Activated CD4-positive, alpha-beta T cell treated with anti-CD3 and anti-CD28 coated beads, Interleukin-2, amount 10 ng/mL, durations not matched to agents 24 days and 14 days (primary cell): ENCODE measurements around the gene MSANTD1. TPM values are rescaled to one million over a fixed set of nuclear protein-coding genes. Genes with fewer than 3 reads are reported as not detected.

Experiments
- DNase-seq: peaks from one replicate; pipeline ENCODE4 v3.0.0; 2022
- H3K27ac Mint-ChIP-seq: one replicate; pipeline ENCODE4 v1.8.0; 2022; ENCODE audit warnings: mild to moderate bottlenecking, mixed read lengths
- H3K27me3 Mint-ChIP-seq: one replicate; pipeline ENCODE4 v1.8.0; 2022; ENCODE audit warnings: mixed read lengths
- H3K36me3 Mint-ChIP-seq: one replicate; pipeline ENCODE4 v1.8.0; 2022; ENCODE audit warnings: low read depth, mild to moderate bottlenecking, mixed read lengths
- H3K4me1 Mint-ChIP-seq: one replicate; pipeline ENCODE4 v1.8.0; 2021; ENCODE audit warnings: mixed read lengths
- H3K4me3 Mint-ChIP-seq: one replicate; pipeline ENCODE4 v1.8.0; 2022; ENCODE audit warnings: mild to moderate bottlenecking, moderate library complexity, mixed read lengths
- H3K9me3 Mint-ChIP-seq: one replicate; pipeline ENCODE4 v1.8.0; 2021; ENCODE audit warnings: mixed read lengths
- intact Hi-C: fragments of 100-400 bp; cut with micrococcal nuclease; formaldehyde crosslinking; loops from one replicate; pipeline ENCODE4 v1.15.1; 2023
- total RNA-seq: library from RNA; stranded (reverse); gene quantifications from 2 replicates; pipeline ENCODE4 v1.2.3, GENCODE V29; 2022

The MSANTD1 gene
- total RNA-seq, 1 donor from 2014 or later = 0.70 TPM

GRCh38 chr4:3210467-3210866 is 38.5 kb upstream of the MSANTD1 start:
- DNase-seq = no peak

GRCh38 chr4:3211866-3212265 is 37.1 kb upstream of the MSANTD1 start:
- Mint-ChIP-seq H3K4me3 (no peak overlapping the region), H3K27me3 (no peaks in the 10 kb centered on the region), H3K36me3 (peaks cover 54% of the 10 kb centered on the region), H3K27ac (no peak overlapping the region), H3K9me3 (no peaks in the 10 kb centered on the region), H3K4me1 (no peaks in the 10 kb centered on the region)
- intact Hi-C loops = no loop called here
- no peak for DNase-seq

More at GRCh38 chr4:3210467-3210866, 38.5 kb upstream of the MSANTD1 start:
- Mint-ChIP-seq H3K4me1 (no peaks in the 10 kb centered on the region), H3K9me3 (no peaks in the 10 kb centered on the region), H3K27me3 (no peaks in the 10 kb centered on the region), H3K36me3 (peaks cover 54% of the 10 kb centered on the region), H3K4me3 (no peak overlapping the region), H3K27ac (no peak overlapping the region)
- intact Hi-C loops = no loop called here

GRCh38 chr4:3212391-3213105 is 36.4 kb upstream of the MSANTD1 start:
- Mint-ChIP-seq H3K9me3 (no peaks in the 10 kb centered on the region), H3K4me1 (no peaks in the 10 kb centered on the region), H3K27ac (no peak overlapping the region), H3K27me3 (no peaks in the 10 kb centered on the region), H3K36me3 (peaks cover 56% of the 10 kb centered on the region), H3K4me3 (no peak overlapping the region)
- DNase-seq = no peak
- intact Hi-C loops = no loop called here

- peaks cover 58% of the 10 kb centered on the region for H3K36me3 Mint-ChIP-seq
- no peak overlapping the region for H3K27ac Mint-ChIP-seq
- intact Hi-C loops = no loop called here
- no peak for DNase-seq
- no peaks in the 10 kb centered on the region for H3K27me3 Mint-ChIP-seq
- no peaks in the 10 kb centered on the region for H3K9me3 Mint-ChIP-seq
- no peak overlapping the region for H3K4me3 Mint-ChIP-seq
- H3K4me1 Mint-ChIP-seq = no peaks in the 10 kb centered on the region
Measured at GRCh38 chr4:3213106-3213425, 35.9 kb upstream of the MSANTD1 start.

- Mint-ChIP-seq H3K4me3 (no peak overlapping the region), H3K27ac (peak overlapping the region; percentile 41), H3K9me3 (no peaks in the 10 kb centered on the region), H3K4me1 (no peaks in the 10 kb centered on the region), H3K36me3 (peaks cover 58% of the 10 kb centered on the region), H3K27me3 (no peaks in the 10 kb centered on the region)
- DNase-seq = no peak
- intact Hi-C loops = no loop called here
Measured at GRCh38 chr4:3213661-3214250, 35.2 kb upstream of the MSANTD1 start.

GRCh38 chr4:3215256-3215655 is 33.7 kb upstream of the MSANTD1 start:
- no peaks in the 10 kb centered on the region for H3K9me3 Mint-ChIP-seq
- no peaks in the 10 kb centered on the region for H3K27me3 Mint-ChIP-seq
- H3K27ac Mint-ChIP-seq = no peak overlapping the region
- H3K4me3 Mint-ChIP-seq = no peak overlapping the region
- peaks cover 59% of the 10 kb centered on the region for H3K36me3 Mint-ChIP-seq
- DNase-seq = no peak
- peaks cover 4% of the 10 kb centered on the region for H3K4me1 Mint-ChIP-seq
- intact Hi-C loops = no loop called here

- H3K36me3 Mint-ChIP-seq = peaks cover 55% of the 10 kb centered on the region
- no peak overlapping the region for H3K4me3 Mint-ChIP-seq
- no peaks in the 10 kb centered on the region for H3K9me3 Mint-ChIP-seq
Measured at GRCh38 chr4:3215733-3216132, 33.2 kb upstream of the MSANTD1 start.

GRCh38 chr4:3217266-3217665 is 31.7 kb upstream of the MSANTD1 start:
- Mint-ChIP-seq H3K27me3 (no peaks in the 10 kb centered on the region), H3K4me3 (no peak overlapping the region), H3K36me3 (peaks cover 63% of the 10 kb centered on the region), H3K9me3 (no peaks in the 10 kb centered on the region), H3K4me1 (peaks cover 4% of the 10 kb centered on the region), H3K27ac (no peak overlapping the region)
- DNase-seq = no peak
- intact Hi-C loops = no loop called here

More at GRCh38 chr4:3215733-3216132, 33.2 kb upstream of the MSANTD1 start:
- H3K4me1 Mint-ChIP-seq = peaks cover 4% of the 10 kb centered on the region
- DNase-seq = no peak
- H3K27ac Mint-ChIP-seq = no peak overlapping the region
- intact Hi-C loops = no loop called here
- H3K27me3 Mint-ChIP-seq = no peaks in the 10 kb centered on the region

GRCh38 chr4:3217771-3218170 is 31.2 kb upstream of the MSANTD1 start:
- no peak for DNase-seq
- Mint-ChIP-seq H3K4me1 (peaks cover 4% of the 10 kb centered on the region), H3K4me3 (no peak overlapping the region), H3K9me3 (no peaks in the 10 kb centered on the region), H3K27ac (no peak overlapping the region), H3K27me3 (no peaks in the 10 kb centered on the region), H3K36me3 (peaks cover 64% of the 10 kb centered on the region)
- intact Hi-C loops = no loop called here

- DNase-seq = no peak
- Mint-ChIP-seq H3K4me1 (peaks cover 4% of the 10 kb centered on the region), H3K27ac (no peak overlapping the region), H3K36me3 (peaks cover 61% of the 10 kb centered on the region), H3K9me3 (no peaks in the 10 kb centered on the region), H3K27me3 (no peaks in the 10 kb centered on the region), H3K4me3 (no peak overlapping the region)
- intact Hi-C loops = no loop called here
Measured at GRCh38 chr4:3218824-3219760, 29.9 kb upstream of the MSANTD1 start.

- intact Hi-C loops = no loop called here
- Mint-ChIP-seq H3K4me3 (no peak overlapping the region), H3K27me3 (no peaks in the 10 kb centered on the region), H3K4me1 (peaks cover 4% of the 10 kb centered on the region), H3K27ac (no peak overlapping the region), H3K9me3 (no peaks in the 10 kb centered on the region), H3K36me3 (peaks cover 63% of the 10 kb centered on the region)
- DNase-seq = no peak
Measured at GRCh38 chr4:3219761-3220475, 29.0 kb upstream of the MSANTD1 start.

GRCh38 chr4:3220476-3221183 is 28.3 kb upstream of the MSANTD1 start:
- no peak for DNase-seq
- Mint-ChIP-seq H3K27ac (peak overlapping the region; percentile 3), H3K9me3 (no peaks in the 10 kb centered on the region), H3K4me1 (peaks cover 4% of the 10 kb centered on the region), H3K27me3 (no peaks in the 10 kb centered on the region), H3K4me3 (no peak overlapping the region), H3K36me3 (peaks cover 61% of the 10 kb centered on the region)
- intact Hi-C loops = no loop called here

- H3K4me3 Mint-ChIP-seq = no peak overlapping the region
- H3K27me3 Mint-ChIP-seq = no peaks in the 10 kb centered on the region
- no peak for DNase-seq
- H3K27ac Mint-ChIP-seq = peak overlapping the region; percentile 3
- H3K9me3 Mint-ChIP-seq = no peaks in the 10 kb centered on the region
- peaks cover 4% of the 10 kb centered on the region for H3K4me1 Mint-ChIP-seq
- peaks cover 60% of the 10 kb centered on the region for H3K36me3 Mint-ChIP-seq
- intact Hi-C loops = no loop called here
Measured at GRCh38 chr4:3221184-3221494, 27.8 kb upstream of the MSANTD1 start.
